Activated T-helper 1 cell treated with anti-CD3 and anti-CD28 coated beads, Interleukin-2, amount 50 U/mL, for 16 hours (primary cell): ENCODE results near the gene ACOXL.

Experiments
- DNase-seq, 2 donors: peaks; one replicate each; pipeline ENCODE4 v3.0.0-alpha.2; 2020; ENCODE audit warnings: low read depth in 1 of 2, low spot score in 1 of 2

Gene ACOXL

GRCh38 chr2:110751642-110752041 lies 19.3 kb downstream of the ACOXL start:
- DNase-seq, result no peak

DNA sequence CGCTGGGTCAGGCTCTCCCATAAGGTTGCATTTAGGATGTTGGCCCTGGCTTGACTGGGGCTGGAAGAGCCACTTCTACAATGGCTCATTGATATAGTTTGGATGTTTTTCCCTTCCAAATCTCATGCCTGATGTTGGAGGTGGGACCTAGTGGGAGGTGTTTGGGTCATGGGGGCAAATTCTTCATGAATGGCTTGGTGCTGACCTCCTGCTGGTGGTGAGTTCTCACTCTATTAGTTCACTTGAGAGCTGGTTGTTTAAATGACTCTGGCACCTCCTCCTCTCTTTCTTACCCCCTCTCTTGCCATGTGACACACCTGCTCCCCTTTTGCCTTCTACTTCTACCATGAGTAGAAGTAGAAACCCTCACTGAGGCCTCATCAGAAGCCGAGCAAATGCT lies 20.5 kb downstream of the ACOXL start:
- no peak for DNase-seq

- DNase-seq, result no peak
Observed at GRCh38 chr2:110755491-110756078, 23.2 kb downstream of the ACOXL start.

DNA sequence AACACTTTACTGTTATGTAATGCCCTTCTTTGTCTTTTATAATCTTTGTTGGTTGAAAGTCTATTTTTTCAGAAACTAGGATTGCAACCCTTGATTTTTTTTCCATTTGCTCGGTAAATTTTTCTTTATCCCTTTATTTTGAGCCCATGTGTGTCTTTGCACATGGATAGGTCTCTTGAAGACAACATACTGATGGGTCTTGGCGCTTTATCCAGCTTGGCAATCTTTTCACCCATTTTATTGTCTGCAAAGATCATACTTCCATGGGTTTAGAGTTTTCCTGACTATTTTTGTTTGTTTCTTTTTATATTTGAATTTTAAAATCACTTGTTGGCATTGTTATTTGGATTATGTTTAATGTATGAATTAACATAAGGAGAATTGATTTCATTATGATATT lies 27.0 kb downstream of the ACOXL start:
- no peak for DNase-seq

GRCh38 chr2:110764931-110765330 lies 32.6 kb downstream of the ACOXL start:
- DNase-seq, result no peak

DNA sequence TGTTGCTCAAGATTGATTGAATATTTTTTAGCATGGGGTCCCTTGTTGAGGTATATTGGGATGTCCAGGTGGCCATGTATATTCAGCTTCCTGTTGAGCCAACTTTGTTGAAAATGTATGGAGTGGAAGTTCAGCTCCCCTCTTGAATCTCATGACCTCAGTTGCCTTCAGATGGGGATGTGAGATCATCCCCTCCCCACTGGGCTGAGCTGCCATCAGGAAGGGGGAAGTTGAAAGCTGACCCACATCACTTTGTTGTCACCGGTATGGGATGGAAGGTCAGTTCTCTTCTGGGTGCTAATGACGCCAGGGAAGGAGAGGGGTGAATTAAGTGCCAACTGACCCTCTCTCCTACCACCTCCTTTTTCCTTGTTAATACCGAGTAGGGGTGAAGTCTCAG lies 33.9 kb downstream of the ACOXL start:
- no peak for DNase-seq

DNA sequence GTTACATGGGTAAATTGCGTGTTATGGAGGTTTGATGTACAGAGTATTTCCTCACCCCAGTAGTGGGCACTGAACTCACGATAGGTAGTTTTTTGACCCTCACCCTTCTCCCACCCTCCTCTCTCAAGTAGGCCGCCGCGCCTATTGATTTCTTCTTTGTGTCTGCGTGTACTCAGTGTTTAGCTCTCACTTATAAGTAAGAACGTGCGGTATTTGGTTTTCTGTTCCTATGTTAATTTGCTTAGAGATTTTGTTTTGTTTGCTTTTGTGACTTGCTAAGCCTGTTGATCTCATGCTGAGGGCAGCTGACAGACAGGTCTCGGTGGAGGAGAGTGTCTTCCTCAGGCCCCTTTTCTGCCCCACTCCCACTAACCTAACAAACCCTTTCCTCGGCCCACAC lies 36.2 kb downstream of the ACOXL start:
- DNase-seq, result no peak

DNA sequence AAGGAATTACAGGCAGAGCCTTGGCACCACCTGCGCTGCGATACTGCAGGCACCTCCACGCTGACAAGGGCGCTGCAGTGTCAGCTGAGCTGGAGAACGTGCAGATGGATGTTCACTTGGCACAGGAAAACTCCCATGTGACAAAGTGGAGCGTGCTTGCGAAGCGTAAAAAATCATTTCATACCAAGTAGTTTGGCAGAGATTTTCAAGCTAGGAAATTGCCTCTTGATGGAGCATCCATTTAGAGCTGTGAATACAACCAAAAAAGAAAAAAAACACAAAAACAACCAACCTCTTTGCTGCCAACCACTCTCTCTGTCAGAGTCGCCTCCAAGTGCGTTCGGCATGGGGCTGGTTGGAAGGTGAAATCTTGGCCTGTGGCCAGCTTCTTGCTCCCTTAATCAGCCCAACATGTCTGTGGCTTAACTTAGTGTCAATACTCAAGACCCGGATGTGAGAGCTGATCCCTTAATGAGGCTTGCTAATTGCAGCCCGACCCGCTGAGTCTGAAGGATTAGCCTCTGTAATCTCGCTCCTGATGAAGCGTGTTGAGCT lies 38.1 kb downstream of the ACOXL start:
- DNase-seq, result no peak

DNA sequence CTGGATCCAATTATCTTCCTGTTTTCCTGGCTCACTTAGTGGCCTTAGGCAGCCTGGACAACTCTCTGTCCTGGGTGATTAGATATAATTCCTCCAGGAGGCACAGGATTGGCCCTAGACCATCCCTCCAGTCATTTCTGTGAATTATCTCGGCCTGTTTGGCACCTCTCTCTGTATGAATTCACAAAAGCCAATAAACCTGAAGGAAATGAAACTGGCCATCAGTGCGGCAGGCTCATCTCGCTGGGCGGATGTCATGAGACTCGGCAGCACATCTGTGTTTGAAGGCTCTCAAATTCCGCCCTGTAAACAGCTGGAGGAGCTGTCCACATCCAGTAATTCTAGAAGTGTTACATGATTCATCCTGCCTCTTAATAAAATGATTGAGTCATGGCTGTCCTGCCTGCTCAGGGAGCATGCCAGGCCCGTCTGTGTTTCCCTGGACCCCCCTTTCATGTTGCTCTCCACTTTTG lies 38.6 kb downstream of the ACOXL start:
- DNase-seq, result no peak

DNA sequence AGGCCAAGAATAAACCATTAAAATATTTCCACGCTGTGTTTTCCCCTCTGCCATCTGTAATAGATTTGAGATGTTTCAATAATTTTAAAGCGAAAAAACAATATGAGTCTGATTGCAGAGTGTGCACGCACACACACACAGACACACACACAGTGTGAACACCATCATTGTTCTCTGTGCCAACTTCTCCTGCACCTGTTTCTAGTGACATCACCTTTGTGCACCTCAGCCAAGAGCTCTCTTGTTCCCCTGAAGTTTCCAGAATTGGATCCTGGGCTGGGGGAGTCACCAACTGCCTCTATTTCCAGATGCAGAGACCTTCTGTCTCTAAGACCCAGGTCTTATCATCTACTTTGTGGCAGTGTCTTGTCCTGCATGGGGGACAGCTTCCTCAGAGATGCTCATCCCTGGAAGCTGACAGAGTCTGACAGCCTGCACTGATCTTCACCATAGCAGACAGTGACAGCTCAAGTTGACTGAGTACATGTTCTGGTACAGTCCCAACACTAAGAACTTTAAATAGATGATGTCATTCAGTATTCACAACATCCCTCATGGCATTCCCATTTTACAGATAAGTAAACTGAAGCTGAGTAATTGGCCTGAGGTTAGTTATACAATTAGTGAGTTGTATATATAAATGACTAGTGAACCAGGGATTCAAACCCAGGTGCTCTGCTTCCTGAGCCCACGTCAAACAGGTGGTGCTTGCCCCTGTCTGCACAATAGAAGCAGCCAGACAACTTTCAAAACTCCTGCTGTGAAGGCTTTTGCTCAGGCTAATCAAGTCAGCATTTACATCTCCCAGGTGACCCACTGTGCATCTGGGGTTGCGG lies 39.4 kb downstream of the ACOXL start:
- no peak for DNase-seq

GRCh38 chr2:110772383-110772755 lies 40.0 kb downstream of the ACOXL start:
- no peak for DNase-seq

DNA sequence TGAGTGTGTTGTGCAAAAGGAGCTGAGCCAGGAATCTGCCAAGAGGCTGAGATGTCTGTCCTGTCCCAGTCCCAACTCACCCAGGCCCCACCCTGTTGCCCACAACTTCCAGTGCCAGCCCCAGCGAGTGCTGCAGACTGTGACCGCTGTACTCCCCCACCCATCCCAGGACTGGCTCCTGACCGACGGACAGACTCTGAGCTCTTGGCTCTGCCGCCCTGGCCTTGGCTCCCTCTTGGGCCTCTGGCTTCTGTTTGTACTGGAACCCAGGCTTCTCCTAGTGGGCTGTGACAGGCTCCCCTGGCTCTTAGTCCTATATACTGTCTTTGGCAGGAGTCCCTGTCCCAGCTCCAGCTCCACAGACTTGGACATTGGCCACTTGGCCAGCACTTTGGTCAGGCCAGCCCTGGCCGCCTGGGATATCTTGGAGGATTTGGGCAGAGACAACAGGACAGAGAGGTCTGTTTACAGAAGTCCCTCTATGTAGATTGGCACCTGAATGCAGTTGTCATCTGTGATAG lies 41.1 kb downstream of the ACOXL start:
- DNase-seq, result no peak

GRCh38 chr2:110774701-110775100 lies 42.3 kb downstream of the ACOXL start:
- DNase-seq, result no peak

GRCh38 chr2:110777531-110778311 lies 45.3 kb downstream of the ACOXL start:
- no peak for DNase-seq

DNA sequence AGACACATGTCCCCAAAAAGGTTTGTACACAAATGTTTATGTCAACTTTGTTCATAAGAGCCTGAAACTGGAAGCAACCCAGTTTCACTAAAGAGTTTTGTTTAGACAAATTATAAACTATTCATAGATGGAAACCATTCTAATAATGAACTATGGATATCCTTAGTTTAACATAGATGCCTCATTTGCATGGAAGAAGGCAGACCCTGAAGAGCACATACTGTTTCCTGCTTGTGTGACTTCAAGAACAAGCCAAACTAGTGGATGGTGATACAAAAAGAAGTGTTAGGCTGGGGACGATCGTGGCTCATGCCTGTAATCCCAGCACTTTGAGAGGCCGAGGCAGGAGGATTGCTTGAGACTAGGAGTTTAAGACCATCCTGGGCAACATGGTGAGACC lies 48.1 kb downstream of the ACOXL start:
- DNase-seq, result no peak

DNA sequence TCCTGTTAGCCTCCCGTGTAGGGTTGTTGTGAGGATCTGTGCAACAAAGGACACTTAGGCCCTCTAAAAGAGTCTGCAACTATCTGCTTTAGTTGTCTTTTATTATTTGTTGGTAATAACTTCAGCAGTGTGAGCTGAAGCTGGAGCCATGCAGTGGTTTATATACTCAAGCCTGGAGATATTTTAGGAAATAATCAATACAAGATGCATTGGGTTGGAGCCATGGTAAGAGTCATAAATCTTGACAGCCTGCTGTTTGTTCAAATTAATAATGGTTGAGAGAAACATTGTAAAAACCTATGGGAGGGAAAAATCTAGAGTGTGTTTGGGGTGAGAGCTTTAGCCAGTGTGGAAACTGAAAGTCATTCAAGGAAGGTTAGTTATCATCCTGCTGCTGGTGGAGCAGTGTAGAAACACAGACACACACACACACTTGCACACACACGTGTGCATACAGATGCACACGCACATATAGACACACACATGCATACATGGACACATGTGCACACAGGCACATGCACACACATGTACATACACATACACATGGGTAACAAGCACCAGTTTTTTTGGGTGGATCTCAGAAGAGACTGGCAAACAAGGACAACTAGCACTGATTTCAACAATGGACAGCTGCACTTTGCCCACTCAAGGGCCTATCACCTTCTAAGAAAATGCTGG lies 51.0 kb downstream of the ACOXL start:
- DNase-seq, result no peak

- no peak for DNase-seq
Observed at GRCh38 chr2:110784047-110784631, 51.8 kb downstream of the ACOXL start.

GRCh38 chr2:110785439-110785838 lies 53.1 kb downstream of the ACOXL start:
- no peak for DNase-seq

DNA sequence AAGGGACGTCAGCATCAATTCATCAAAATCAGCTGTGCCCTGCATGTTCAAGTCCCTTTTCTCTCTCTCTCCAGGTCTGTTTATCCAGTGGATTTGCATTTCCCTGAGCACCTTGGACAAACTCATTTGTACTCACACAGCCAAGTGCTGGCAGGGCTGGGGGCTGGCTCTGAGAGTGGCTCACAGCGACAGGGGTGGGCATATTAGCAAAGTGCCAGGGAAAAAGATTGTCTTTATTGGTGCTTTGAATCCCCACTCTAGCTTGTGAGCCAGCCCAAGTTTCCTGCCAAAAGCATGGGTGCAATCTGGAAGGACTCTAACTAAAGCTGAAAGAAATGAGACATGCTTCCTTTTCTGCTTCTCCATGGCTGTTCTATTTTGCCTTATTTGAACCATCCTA lies 56.6 kb downstream of the ACOXL start:
- DNase-seq, result no peak

DNA sequence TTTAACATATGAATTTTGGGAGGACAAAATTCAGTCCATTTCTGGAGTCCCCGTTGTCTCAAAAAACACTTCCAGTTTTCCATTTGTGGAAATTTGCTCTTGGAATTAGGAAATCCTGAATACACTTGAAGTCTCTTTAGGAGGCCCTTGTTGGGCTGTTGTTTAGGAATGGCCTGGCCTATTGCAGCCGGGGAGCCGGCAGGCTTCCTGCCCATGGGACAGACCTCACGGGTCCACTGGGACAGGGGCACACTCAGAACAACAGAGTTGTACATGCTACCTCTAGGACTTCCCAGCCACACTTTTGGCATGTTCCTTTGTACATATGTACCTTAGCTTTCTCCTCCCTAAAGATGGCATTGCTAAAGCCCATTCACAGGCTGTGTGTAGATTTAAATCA lies 57.3 kb downstream of the ACOXL start:
- no peak for DNase-seq

DNA sequence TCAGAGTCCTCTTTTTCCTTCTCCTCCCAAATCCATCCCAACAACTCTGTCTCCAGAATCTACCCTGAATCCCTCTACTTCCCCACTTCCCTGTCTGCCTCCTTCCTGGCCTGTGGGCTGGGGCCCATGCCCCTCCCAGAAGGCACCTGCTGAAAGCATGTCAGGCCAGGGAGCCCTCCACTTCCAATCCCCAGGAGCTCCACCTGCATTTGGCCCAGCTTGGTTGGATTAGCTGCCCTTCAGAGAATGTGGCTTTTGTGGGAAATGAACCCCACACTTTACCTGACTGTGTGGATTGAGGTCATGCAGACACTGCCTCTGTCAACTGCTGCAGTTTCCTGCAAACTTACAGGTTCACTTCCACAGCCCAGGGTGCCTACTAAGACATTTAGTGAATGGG lies 58.5 kb downstream of the ACOXL start:
- DNase-seq, result no peak
